Tibial artery (tissue), 4 donors: ENCODE results near the gene PRRT3.

Source experiments
- DNase-seq, 2 donors: peaks; one replicate each; pipeline ENCODE4 v3.0.0-alpha.2; 2019
- H3K27ac ChIP-seq, 2 donors: fragments of 200-600 bp; sonication (generic) in 1 of 2; 1 replicate in 1 of 2; 2 replicates in 1 of 2; pipeline ENCODE4 v1.5.1; 2018 to 2019; ENCODE audit warnings: mild to moderate bottlenecking in 1 of 2
- H3K27me3 ChIP-seq, 2 donors: fragments of 200-600 bp; sonication (generic) in 1 of 2; one replicate each; pipeline versions ENCODE4 v1.5.1 to v1.6.0; 2016 to 2019
- H3K36me3 ChIP-seq, 3 donors: fragments of 200-600 bp; sonication (generic) in 2 of 3; one replicate each; pipeline ENCODE4 v1.5.1; 2016 to 2019; ENCODE audit warnings: mild to moderate bottlenecking in 2 of 3
- H3K4me1 ChIP-seq, 4 donors: fragments of 200-600 bp; sonication (generic) in 2 of 4; 1 replicate in 3 of 4; 2 replicates in 1 of 4; pipeline ENCODE4 v1.5.1; 2016 to 2019
- H3K4me3 ChIP-seq, 2 donors: fragments of 200-600 bp; sonication (generic) in 1 of 2; 1 replicate in 1 of 2; 2 replicates in 1 of 2; pipeline ENCODE4 v1.5.1; 2018 to 2019; ENCODE audit warnings: mild to moderate bottlenecking in 2 of 2
- H3K9me3 ChIP-seq, 3 donors: fragments of 200-600 bp; sonication (generic) in 1 of 3; one replicate each; pipeline ENCODE4 v1.5.1; 2016 to 2019
- intact Hi-C: fragments of 100-400 bp; cut with DNase I; formaldehyde crosslinking; loops from one replicate; pipeline ENCODE4 v1.15.0; 2023; ENCODE audit warnings: low total_unique reads
- TF ChIP-seq, protein P1 (sequence below), 2 experiments: fragments of 200-600 bp in 1 of 2; fragments of 450-650 bp in 1 of 2; IDR thresholded peaks; one replicate each; pipeline ENCODE4 v1.5.1; 2017 to 2019; ENCODE audit warnings: antibody characterized with exemption in 2 of 2, mild to moderate bottlenecking in 1 of 2, moderate library complexity in 1 of 2

The PRRT3 gene

DNA sequence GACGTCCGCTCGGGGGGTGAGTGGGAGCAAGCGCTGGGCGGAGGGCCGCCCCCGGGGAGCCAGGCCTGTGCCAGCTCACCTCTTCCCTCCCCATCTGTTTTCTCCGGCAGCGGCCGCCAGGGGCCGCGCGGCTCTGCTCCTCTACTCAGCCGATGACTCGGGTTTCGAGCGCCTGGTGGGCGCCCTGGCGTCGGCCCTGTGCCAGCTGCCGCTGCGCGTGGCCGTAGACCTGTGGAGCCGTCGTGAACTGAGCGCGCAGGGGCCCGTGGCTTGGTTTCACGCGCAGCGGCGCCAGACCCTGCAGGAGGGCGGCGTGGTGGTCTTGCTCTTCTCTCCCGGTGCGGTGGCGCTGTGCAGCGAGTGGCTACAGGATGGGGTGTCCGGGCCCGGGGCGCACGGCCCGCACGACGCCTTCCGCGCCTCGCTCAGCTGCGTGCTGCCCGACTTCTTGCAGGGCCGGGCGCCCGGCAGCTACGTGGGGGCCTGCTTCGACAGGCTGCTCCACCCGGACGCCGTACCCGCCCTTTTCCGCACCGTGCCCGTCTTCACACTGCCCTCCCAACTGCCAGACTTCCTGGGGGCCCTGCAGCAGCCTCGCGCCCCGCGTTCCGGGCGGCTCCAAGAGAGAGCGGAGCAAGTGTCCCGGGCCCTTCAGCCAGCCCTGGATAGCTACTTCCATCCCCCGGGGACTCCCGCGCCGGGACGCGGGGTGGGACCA, 19.2 kb downstream of the PRRT3 start:
- TF ChIP-seq, protein P1, sequence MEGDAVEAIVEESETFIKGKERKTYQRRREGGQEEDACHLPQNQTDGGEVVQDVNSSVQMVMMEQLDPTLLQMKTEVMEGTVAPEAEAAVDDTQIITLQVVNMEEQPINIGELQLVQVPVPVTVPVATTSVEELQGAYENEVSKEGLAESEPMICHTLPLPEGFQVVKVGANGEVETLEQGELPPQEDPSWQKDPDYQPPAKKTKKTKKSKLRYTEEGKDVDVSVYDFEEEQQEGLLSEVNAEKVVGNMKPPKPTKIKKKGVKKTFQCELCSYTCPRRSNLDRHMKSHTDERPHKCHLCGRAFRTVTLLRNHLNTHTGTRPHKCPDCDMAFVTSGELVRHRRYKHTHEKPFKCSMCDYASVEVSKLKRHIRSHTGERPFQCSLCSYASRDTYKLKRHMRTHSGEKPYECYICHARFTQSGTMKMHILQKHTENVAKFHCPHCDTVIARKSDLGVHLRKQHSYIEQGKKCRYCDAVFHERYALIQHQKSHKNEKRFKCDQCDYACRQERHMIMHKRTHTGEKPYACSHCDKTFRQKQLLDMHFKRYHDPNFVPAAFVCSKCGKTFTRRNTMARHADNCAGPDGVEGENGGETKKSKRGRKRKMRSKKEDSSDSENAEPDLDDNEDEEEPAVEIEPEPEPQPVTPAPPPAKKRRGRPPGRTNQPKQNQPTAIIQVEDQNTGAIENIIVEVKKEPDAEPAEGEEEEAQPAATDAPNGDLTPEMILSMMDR (IDR thresholded peaks at IDR 0.05), result peak; percentile 75 to 81
- intact Hi-C loops, result loop anchor here (5.0 kb wide), 1 partner anchor 201 kb away; the partner anchor contains the start of gene BRPF1
- H3K4me1 ChIP-seq, result peaks cover 4 to 27% (median 22%) of the 10 kb centered on the region in 4 donors
- peak overlapping the region; percentile 90 to 91 for H3K27ac ChIP-seq
- peak; percentile 81 to 92 for DNase-seq
- H3K36me3 ChIP-seq, result peaks cover 12 to 48% (median 40%) of the 10 kb centered on the region in 3 donors
- H3K27me3 ChIP-seq, result no peaks in the 10 kb centered on the region
- H3K4me3 ChIP-seq, result peak overlapping the region; percentile 57 to 88
- H3K9me3 ChIP-seq, result no peaks in the 10 kb centered on the region

DNA sequence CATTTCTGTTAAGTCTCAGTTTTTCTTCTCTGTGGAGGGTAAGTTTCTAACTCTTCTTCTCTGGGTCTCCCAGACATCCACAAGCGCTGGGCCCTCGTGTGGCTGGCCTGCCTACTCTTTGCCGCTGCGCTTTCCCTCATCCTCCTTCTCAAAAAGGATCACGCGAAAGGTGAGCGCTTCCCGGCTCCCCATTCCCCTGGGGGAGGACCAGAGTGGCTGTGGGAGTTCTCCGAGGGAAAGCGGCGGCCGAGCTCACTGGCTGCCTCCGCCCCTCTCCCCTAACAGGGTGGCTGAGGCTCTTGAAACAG, 19.7 kb downstream of the PRRT3 start:
- H3K27me3 ChIP-seq, result no peaks in the 10 kb centered on the region
- H3K4me3 ChIP-seq, result peak overlapping the region; percentile 57 to 88
- H3K36me3 ChIP-seq, result peaks cover 8 to 48% (median 39%) of the 10 kb centered on the region in 3 donors
- H3K4me1 ChIP-seq, result peaks cover 4 to 27% (median 22%) of the 10 kb centered on the region in 4 donors
- no peak for DNase-seq
- H3K9me3 ChIP-seq, result no peaks in the 10 kb centered on the region
- TF ChIP-seq, protein P1 (IDR thresholded peaks at IDR 0.05), result no peak
- intact Hi-C loops, result loop anchor here (5.0 kb wide), 1 partner anchor 200 kb away; the partner anchor contains the start of gene BRPF1
- H3K27ac ChIP-seq, result peak overlapping the region; percentile 90 to 91

DNA sequence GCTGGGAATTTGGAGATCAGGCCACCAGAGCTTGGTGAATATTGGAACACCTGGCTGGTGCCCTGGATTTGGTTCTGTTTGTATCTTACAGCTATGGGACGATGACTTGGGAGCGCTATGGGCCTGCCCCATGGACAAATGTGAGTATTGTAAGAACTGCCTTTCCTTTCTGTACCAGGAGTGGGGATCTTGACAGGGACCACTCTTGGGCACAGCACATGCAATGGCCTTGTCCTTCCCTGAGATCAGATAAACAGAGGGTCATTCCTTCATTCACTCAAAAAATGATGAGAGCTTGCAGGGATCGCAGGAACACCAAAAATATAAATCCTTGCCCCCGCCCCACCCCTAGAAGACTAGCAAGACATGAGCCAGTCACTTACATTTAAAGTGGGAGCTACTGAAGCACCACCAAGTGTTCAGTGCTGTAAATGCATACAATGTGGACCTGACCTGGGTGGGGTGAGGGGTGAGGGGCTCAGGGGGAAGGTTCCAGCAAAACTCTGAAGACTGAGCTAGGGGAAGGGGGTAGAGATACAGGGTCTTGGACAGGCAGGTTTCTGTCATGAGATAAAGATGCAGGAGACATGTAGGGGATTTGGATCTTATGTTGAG, 21.3 kb downstream of the PRRT3 start:
- TF ChIP-seq, protein P1 (IDR thresholded peaks at IDR 0.05), result no peak
- Histone ChIP-seq H3K9me3 (no peaks in the 10 kb centered on the region), H3K27ac (no peak overlapping the region), H3K27me3 (no peaks in the 10 kb centered on the region), H3K36me3 (peaks cover 6 to 48% (median 29%) of the 10 kb centered on the region in 3 donors), H3K4me3 (no peak overlapping the region), H3K4me1 (peaks cover 4 to 25% (median 18%) of the 10 kb centered on the region in 4 donors)
- intact Hi-C loops, result loop anchor here (5.0 kb wide), 1 partner anchor 199 kb away; the partner anchor contains the start of gene BRPF1
- DNase-seq, result no peak

DNA sequence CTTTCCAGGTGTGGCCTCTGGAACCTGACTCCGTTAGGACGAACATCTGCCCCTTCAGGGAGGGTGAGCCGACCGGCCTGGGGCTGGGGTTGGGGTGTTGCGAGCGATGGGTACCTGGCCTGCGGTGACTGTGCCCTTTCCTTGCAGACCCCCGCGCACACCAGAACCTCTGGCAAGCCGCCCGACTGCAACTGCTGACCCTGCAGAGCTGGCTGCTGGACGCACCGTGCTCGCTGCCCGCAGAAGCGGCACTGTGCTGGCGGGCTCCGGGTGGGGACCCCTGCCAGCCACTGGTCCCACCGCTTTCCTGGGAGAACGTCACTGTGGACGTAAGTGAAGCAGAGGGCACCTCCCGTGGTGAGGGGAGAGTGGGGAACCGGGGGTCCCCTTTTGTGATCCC, 24.1 kb downstream of the PRRT3 start:
- no peak for DNase-seq
- TF ChIP-seq, protein P1 (IDR thresholded peaks at IDR 0.05), result no peak
- H3K4me1 ChIP-seq, result peaks cover 0 to 8% (median 2%) of the 10 kb centered on the region in 4 donors

DNA sequence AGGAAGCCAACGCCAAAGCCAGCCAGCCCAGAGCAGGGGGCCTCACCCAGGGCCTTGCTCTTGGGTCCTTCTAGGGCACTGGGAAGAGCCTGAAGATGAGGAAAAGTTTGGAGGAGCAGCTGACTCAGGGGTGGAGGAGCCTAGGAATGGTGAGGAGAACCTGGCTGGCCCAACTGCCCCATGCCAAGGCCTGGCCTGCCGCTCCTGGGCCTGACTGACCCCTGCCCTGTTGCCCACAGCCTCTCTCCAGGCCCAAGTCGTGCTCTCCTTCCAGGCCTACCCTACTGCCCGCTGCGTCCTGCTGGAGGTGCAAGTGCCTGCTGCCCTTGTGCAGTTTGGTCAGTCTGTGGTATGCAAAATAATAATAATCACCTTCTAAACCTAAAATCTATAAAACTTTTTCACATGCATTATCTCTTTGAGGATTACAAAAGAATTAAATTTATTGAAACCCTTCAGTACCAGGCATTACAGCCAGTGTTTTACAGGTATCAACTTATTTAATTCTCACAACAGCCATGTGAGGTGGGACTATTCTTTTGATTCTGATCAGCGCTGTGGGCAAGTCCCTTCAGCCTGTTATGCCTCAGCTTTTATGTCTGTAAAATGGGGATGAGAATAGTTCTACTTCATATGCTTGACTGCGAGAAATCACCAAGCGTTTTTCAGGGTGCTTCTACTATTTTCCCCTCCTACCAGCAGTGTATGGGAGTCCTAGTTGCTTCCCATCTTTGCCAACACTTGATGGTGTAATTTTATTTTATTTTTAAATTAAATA, 33.8 kb downstream of the PRRT3 start:
- Histone ChIP-seq H3K4me3 (no peak overlapping the region), H3K36me3 (peaks cover 0 to 30% (median 14%) of the 10 kb centered on the region in 3 donors), H3K9me3 (no peaks in the 10 kb centered on the region), H3K4me1 (peaks cover 5 to 51% (median 40%) of the 10 kb centered on the region in 4 donors), H3K27me3 (no peaks in the 10 kb centered on the region), H3K27ac (peak overlapping the region; percentile 92 to 95)
- intact Hi-C loops, result loop anchor here (5.0 kb wide), 2 partner anchors 56 to 76 kb away; partner anchors contain the start of gene RPUSD3
- no peak for DNase-seq
- TF ChIP-seq, protein P1 (IDR thresholded peaks at IDR 0.05), result no peak

More for the DNA sequence above, 24.1 kb downstream of the PRRT3 start:
- no peak overlapping the region for H3K4me3 ChIP-seq
- peaks cover 19 to 71% (median 44%) of the 10 kb centered on the region in 3 donors for H3K36me3 ChIP-seq
- no peaks in the 10 kb centered on the region for H3K9me3 ChIP-seq
- no peaks in the 10 kb centered on the region for H3K27me3 ChIP-seq
- H3K27ac ChIP-seq, result no peak overlapping the region
- intact Hi-C loops, result no loop called here
